OCI-LY7 (cell line): ENCODE measurements around the gene RASA2.

Experiments
- CTCF ChIP-seq: fragments of 200-600 bp; sonication (generic); conservative IDR thresholded peaks from 2 replicates; pipeline ENCODE4 v1.5.1; 2014; ENCODE audit warnings: mild to moderate bottlenecking, antibody characterized with exemption, low read length, moderate library complexity, mixed read lengths
- EZH2phosphoT487 ChIP-seq: fragments of 200-600 bp; sonication (generic); IDR thresholded peaks from 2 replicates; pipeline ENCODE4 v1.6.1; 2018; ENCODE audit warnings: low read depth, borderline replicate concordance, mild to moderate bottlenecking, mixed run types, antibody characterized with exemption, low read length, moderate library complexity, mixed read lengths

- TF ChIP-seq CTCF (no peak), EZH2phosphoT487 (no peak)
These were observed 4.3 kb downstream of the RASA2 start for GRCh38 chr3:141491081-141491480.
